Mammary epithelial cell (primary cell): ENCODE data around the gene NRG2.

Experiments used
- EZH2 ChIP-seq: IDR thresholded peaks from 2 replicates; pipeline ENCODE4 v1.6.1; 2012; ENCODE audit warnings: low read length, inconsistent platforms, borderline replicate concordance
- TF ChIP-seq, protein P1 (sequence below), 2 donors: IDR thresholded peaks in 1 of 2; conservative IDR thresholded peaks in 1 of 2; 2 replicates each; pipeline ENCODE4 v1.5.1; 2011 to 2012; ENCODE audit warnings: inconsistent platforms in 2 of 2, low read length in 2 of 2, mild to moderate bottlenecking in 2 of 2, control low read depth in 1 of 2, low read depth in 1 of 2; ENCODE audit not compliant: insufficient read depth in 1 of 2; ENCODE audit errors: extremely low read depth in 1 of 2

DNA sequence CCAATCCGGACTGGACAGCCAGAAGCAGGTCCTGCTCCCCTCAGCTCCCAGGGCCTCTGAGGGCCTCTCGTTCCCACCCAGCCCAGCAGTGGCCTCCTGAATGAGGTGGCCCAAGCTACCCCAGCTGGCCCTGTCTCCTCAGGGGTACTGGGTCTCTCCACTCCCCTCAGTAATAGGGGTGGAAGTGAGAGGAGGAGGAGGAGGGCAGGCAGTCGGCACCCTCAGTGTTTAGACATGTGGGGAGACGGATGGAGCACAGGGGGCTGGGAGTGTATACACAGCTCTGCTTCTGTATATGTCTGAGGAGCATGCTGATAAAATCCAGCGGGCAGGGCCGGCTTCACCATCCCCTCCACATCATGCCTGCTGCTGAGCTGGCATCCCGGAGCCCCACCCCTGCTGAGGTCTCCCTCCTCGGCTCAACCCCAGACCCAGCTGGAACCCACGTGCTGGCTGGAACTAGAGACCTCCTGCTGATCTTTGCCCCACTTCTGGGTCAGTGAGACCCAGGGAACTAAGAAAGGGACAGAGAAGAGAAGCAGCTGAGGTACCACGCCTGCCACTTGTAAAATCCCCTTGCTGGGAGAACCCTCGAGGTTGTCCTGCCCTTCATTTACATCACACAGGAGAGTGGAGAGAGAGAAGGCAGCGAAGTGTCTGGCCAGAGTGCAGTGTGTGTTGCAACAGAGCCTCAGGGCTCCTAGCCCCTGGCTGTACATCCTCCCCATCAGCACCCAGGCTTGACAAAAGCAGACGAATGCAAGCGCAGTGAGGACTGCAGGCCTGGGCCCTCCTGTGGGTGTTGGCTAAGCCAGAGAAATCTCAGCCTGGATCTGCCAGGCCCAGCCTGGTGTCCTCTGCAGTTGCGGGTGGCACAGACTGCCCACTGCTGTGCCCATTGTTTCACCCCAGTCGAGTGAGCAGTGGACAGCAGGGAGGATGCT lies 170.0 kb downstream of the NRG2 start:
- TF ChIP-seq, protein P1, sequence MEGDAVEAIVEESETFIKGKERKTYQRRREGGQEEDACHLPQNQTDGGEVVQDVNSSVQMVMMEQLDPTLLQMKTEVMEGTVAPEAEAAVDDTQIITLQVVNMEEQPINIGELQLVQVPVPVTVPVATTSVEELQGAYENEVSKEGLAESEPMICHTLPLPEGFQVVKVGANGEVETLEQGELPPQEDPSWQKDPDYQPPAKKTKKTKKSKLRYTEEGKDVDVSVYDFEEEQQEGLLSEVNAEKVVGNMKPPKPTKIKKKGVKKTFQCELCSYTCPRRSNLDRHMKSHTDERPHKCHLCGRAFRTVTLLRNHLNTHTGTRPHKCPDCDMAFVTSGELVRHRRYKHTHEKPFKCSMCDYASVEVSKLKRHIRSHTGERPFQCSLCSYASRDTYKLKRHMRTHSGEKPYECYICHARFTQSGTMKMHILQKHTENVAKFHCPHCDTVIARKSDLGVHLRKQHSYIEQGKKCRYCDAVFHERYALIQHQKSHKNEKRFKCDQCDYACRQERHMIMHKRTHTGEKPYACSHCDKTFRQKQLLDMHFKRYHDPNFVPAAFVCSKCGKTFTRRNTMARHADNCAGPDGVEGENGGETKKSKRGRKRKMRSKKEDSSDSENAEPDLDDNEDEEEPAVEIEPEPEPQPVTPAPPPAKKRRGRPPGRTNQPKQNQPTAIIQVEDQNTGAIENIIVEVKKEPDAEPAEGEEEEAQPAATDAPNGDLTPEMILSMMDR (conservative IDR thresholded peaks at IDR 0.05 in 1 of 2, IDR thresholded peaks at IDR 0.05 in 1 of 2; ENCODE audit: extremely low read depth in 1 of 2, insufficient read depth in 1 of 2, low read depth in 1 of 2, low read length in 2 of 2), result no peak
- TF ChIP-seq EZH2, result no peak
